OCI-M1 (cell line): ENCODE measurements around the gene GEMIN8.

Experiments used
- DNase-seq: peaks from one replicate; lab custom pipeline; 2025; lab: John Stamatoyannopoulos, UW

The GEMIN8 gene, protein sequence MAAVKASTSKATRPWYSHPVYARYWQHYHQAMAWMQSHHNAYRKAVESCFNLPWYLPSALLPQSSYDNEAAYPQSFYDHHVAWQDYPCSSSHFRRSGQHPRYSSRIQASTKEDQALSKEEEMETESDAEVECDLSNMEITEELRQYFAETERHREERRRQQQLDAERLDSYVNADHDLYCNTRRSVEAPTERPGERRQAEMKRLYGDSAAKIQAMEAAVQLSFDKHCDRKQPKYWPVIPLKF

DNA sequence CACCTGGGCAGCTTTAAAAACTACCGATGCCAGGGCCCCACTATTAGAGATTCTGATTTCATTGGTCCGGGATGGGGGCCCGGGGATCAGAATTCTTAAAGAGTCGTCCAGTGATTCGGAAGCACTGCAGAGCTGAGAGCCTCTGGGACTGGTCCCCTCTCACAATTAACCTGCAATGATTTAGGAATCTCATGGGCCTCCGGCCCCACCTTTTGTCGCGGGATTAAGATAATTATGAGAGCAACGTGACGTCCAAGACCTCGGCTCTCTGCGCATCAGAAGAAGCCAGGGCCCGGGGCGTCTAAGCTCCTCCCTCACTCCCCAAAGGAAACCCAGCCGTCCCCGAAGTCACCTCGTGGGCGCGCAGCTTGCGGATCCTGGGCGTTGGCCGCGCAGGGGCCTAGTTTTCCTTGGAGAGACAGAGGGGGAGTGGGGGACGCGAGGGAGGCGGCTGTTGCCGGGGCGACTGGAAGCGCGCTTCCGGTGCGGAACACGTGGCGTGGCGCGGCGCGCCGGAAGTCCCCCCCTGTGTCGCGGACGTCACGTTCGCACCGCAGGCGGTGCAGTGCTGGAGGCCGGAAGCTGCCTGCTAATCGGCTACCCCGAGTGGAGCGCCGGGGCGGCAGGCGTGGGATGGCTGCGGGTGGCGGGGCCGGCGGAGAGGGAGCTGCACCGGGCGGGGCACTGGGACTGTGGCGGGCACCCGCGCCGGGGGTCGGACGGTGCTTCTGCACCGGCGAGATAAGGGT is at the start of gene GEMIN8:
TSS of gene GEMIN8 (minus strand) at position 468 of the 749 bp plus-strand sequence. CDS start 8,414 bp downstream, outside the sequence.
- peak; percentile 86 for DNase-seq

DNA sequence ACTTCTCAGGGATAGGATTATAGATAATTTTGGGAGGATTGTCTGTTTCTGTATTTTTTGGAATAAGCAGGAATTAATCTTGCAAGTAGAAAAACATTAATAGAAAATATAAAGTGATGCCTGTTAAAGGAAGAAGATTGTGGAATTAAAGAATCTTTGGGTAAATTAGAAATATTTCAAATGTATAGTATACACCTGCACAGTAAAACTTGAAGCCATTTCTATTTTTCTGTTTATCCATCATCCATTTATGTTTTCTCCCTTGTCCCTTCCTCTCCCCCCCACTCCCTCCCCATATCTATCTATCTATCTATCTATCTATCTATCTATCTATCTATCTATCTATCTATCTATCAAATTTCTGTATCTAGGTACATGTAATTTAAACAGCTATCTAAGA is 46.9 kb upstream of the GEMIN8 start:
- DNase-seq: no peak

DNA sequence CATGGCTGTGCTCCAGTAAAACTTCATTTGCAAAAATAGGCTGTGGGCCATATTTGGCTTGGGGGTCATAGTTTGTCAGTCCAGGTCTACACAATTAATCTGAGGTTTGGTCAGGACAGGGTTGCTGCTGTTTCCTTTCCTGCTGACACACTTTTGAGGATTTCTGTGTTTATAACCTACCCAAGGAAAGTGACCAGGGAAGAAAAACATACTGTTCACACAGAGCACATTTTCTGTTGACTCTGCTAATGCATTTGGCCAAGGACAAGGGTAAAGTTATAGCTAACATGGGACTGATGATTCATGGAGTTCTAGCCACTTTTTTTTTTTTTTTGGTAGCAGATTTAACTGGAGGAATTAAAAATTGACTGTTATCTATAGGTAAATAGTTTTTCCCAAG is 43.9 kb upstream of the GEMIN8 start:
- DNase-seq: no peak

DNA sequence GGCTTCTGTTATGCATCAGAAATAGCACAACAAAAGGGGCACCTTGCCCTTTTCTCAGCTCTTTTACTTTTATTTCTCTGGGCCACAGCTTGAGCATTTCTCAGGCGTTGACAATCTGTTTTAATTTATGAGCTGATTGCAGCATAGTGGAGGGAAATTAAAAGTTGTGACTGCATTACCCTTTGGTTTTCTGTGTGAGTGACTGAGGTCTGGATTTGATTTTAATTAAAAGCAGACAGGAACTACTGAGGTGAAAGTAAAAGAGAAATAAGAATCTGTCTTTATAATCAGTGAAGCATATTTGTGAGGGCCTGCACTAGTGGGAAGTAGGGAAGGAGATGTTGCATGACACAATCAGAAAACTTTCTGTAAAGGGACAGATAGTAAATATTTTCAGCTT is 43.4 kb upstream of the GEMIN8 start:
- DNase-seq: peak; percentile 2

DNA sequence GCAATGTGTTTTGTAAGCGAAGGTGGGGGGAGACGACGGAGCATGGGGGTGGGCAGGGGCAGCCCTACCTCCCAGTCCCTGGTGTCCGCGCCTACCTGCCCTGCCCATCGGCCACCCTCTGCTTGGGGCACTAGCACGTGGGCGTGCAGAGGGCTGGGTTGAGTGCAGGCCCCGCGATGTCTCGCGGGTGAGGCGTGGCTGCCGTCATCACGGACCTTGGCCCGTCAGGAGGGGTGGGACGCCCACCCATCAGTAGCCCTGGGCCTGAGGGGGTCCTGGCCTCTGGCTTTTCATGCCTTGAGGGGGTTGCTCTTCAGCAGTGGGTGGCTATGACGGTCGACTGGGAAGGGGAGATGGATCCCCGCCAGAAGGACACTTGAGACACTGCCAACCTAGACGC is 36.1 kb upstream of the GEMIN8 start:
- DNase-seq: no peak

DNA sequence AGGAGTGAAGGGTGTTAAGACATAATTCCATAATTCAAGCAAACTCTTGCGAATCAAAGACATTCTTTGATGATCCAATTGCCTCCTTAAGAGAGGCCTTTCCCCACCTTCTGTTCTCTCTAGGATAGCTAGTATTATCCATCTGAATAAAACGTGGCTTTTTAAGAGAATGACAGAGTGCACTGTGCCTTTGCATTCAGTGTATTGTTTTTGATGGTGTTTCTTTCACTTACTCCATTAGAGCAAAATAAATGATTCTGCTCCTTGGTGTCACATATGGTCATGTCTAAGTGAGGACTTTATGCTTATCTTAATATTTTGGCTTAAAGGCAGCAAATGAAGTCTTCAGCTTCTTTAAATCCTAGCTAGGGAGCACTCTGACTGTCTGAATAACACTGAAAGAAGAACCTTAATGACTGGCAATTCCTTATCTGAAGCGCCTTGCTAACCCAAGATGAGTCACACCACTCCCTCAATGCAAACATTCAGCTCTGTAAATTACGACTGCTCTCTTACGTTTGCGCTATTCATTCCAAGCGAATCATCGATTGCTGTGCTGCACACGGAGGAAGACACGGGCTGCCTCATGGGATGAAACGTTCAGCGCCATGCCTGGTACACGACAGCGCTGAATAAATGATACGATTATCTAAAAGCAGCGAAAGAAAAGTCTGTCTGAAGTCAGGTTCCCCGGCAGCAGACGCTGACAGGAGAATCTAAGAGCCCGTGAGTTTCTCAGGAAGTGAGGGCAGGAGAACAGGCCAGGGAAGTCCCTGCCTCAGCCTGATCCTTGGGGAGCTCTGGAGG is 35.1 kb upstream of the GEMIN8 start:
- DNase-seq: peak; percentile 90

DNA sequence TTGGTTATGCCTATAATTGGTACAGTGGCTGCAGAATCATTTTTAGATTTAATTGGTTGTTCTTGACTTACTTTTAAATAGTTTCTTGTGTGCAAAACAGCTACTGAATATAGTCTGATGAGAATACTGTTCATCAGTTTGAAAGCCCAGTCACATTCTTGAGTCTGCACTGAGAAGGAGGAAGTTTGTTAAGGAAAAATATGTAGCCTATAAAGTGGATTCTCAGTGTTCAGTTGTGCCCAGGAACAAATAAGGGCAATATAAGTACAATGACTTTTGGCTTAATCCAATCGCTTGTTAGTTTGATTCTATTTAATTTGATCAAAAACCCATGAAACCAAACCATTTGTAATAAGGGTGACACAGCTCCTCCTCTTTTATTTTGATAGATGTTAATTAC is 32.8 kb upstream of the GEMIN8 start:
- no peak for DNase-seq

DNA sequence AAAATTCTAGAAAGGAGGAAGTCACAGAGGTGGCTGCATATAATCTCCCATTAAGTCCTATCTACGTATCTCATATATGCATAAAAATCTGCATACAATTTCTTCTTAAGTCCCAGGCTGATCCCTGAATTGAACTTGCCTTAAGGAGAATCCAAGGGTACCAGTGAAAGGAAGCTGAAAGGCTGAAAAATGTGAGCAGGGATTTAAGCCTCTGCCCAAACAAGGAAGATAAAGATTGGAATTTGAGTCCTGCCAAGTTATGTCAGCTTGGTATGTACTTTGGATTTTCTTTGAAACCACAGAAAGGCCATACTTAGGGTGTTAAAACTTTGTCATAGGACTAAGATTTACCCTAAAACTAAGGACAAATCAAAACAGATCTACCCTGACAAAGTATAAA is 26.5 kb upstream of the GEMIN8 start:
- no peak for DNase-seq

DNA sequence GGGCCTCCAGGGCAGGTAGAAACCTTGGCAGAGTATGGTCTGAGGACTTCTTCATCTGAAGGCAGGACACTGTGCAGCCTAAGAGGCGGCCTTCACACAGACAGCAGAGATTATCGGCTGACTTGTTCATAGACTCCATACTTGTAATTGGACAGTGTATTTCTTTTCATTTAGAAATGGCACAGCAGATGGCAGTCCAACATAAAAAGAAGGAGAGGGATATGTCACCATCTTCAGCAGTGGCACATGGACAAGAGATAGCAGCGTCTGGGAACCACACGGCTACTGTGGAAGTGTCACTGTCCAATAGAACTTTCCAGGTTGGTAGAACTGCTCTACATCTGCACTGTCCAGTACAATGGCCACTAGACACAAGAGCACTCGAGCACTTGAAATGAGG is 21.7 kb upstream of the GEMIN8 start:
- DNase-seq: peak; percentile 54

DNA sequence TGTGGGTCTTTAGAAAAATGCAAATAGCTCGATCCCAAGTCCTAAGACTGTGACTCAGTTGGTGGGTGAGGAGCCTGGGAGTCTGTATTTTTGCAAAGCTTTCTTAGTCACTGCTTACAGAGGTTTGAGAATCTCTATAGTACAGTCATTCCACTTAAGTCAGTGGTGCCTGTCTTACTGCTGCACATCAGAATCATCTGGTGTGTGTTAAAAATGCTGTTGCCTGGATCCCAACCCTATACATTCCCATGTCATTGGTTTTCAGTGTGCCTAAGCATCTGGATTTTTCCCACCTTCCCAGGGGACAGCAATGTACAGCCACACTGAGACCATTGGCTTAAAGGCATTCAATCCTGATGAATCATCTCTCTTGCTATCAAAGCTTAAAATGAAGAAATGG is 21.0 kb upstream of the GEMIN8 start:
- DNase-seq: no peak

DNA sequence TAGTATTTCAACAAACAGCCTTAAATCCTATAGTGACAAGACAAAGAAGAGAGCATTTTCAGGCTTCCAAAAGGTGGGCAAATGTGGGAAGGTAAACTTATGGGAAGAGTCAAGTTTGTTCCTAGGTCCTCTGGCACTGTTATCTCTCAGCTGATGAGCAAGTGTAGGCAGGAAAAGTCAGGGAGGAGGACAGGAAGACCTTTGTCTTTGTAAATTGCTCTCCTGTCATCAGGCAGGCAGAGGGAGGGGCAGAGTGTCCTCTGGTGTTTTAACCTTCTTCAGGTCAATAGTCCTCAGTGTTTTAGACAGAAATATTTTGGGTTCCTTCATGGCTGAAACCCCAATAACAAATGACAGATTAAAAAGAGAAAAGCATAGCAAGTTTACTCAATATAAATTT is 13.5 kb upstream of the GEMIN8 start:
- no peak for DNase-seq

DNA sequence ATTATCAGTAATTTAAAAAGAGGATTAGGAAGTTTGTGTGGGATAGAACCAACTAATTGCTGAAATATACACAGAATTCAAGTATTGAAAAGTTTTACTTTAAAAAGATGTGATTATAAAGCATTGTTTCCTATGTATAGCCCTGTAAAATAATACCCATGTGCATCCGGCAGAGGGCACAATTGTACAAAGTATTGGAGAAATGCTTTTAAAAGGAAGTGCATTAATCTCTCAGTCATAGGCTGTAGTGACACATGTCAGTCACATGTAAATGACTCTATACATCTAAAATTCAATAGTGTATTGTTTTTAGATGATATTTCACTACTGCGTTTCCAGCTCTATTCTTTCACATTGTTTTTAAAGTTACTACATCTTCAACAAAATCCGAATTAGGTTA is 9.7 kb upstream of the GEMIN8 start:
- peak; percentile 68 for DNase-seq

DNA sequence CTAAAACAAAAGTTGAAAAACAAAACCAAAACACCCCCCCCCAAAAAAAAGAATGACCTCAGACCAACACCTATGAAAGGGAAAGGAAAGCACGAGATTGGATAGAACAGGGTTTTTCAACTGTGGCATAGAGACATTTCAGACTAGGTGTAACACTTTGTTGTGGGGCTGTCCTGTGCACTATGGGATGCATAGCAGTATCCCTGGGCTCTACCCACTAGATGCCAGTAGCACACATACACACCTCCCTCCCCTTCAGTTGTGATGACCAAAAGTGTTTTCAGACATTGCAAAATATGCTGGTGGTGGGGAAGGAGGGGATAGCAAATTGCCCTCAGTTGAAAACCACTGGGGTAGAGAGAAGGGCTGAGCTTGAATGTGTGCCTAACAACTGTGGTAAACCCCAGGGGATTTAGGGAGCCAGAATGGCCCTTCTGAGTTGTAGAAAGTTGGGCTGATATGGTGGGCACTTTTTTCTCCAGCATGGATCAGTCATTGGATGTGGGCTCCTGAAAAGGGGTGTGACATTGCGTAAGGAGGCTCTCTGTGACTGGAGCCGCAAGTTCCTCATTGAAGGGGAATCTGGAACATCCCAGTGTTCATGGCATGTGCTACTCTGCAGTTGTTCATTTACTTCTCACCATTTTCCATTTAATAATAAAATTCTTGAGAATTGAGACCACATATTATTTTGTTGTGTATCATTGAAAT is 8.8 kb upstream of the GEMIN8 start:
- DNase-seq: peak; percentile 13

DNA sequence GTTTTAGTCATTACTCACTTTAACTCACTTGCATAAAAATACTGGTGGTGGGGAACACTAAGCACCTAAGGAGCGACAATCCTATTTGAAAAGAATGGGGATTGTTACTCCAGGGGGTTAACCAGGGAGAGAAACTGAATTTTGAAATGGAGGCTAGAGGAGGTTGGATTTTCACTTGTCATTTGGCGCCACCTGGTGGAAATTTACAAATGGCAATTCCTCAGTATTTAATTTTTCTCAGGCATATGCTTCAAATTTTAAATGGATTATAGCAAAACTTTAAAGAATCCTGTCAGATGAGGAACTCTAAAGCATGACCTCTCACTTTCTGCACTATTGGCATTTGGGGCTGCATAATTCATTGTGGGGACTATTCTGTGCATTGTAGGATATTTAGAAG is 2.7 kb upstream of the GEMIN8 start:
- DNase-seq: peak; percentile 69

DNA sequence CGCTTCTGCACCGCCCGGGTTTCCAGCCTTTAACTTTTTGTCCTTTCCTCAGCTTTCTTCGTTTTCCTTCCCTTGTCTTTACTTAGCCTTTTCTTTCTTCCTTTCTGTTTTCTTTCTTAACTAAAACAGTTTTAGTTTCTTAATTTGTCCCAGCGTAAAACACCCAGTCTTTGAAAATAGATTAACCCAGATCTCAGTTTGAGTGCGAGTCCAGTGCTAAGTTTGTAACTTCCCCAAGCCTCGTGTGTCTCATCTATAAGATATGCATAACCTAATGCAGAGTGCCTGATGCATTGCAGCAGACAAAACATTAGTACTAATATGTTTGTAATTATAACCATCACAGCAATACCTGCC is 460 bp upstream of the GEMIN8 start:
- DNase-seq: no peak

DNA sequence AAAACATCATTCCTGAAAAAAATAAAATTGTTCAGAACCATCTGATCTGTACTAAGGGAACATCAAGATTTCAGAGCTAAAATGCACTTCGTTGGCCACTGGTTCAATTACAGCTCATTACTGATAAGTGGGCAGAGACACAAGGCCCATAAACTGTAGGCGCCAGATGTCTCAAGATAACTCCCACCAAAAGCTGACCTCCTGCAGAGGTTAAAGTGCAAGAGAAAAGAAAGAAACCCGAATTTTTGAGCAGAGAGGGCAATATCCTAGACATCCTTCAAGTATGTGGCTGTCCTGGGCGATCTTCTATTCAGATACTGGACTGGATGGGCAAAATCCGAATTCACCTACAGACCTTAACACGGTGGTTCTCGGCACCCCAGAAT is 660 bp downstream of the GEMIN8 start:
- DNase-seq: peak; percentile 65

DNA sequence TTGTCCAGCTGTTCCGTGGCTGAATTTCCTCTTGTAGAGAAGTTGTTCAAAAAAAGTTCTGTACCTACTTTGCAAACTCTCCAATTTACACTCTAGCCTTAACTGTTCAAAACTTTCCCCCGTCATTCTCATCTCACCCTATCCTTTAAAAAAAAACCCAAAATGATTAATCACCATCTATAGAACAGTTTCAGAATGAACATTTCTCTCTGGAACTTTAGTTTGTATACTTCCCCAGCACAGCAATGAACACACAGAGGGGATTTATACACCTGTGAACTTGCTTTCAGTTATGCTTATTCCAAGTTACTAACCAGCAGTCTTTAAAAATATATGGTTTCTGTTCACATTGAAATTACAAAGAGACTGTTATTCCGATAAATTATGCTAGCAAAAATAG is 1.2 kb downstream of the GEMIN8 start:
- peak; percentile 21 for DNase-seq

DNA sequence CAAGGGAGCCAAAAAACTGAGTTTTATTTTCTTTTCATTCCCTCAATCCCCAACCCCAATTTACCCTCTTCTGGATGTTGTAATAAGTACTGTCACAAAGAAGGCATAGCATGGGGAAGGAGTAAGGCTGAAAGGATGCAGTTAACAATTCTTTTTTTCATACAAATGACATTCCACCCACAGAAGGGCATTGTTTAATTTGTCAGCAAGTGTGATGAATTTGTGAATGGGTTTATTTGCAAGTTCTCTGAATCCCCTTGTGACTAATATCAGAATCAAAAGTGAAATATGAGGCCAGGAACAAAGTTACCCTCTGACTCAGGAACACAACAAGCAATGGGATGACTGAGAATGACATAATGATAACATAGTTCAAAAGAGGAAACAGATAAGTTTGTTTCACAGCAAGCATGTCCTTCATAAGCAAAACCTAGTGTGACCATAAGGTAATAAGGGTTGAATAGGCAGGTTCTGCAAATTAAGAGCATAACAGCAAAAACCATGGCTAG is 2.1 kb downstream of the GEMIN8 start:
- DNase-seq: peak; percentile 55

DNA sequence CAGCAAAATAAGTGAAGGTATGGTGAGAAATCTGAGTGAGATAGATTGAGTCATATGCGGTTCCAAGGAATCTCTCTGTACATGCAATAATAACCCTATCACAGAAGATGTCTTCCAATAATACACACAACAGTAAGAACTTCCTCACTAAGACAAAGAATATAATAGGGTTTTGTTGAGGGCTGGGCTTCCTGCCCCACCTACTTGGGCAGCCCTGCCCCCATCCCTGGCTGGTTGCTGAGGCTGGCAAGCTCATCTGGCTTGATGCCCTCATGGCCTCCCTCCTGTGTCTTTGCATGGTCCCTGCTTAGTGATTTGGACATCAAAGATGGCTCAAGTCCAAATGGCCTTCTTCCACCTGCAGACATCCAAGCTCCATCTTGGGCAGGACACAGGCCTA is 2.7 kb downstream of the GEMIN8 start:
- no peak for DNase-seq

DNA sequence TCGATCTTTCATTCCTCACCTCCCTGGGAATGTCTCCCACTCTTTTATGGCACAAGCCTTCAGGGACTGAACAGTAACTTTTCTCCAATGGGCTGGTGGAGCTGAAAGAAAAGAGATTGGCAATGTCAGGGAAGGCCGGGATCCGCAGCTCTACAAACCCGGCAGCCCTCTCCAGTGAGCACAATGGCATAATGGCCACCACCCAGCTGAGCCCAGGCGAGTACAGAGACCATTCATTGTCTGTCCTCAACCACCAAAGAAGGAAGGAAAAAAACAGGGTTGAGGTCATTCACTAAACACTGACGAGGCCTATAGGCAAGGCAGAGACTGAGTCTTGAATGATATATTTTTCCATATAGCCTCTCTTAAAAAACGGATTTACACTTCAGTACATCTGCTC is 3.6 kb downstream of the GEMIN8 start:
- DNase-seq: no peak

DNA sequence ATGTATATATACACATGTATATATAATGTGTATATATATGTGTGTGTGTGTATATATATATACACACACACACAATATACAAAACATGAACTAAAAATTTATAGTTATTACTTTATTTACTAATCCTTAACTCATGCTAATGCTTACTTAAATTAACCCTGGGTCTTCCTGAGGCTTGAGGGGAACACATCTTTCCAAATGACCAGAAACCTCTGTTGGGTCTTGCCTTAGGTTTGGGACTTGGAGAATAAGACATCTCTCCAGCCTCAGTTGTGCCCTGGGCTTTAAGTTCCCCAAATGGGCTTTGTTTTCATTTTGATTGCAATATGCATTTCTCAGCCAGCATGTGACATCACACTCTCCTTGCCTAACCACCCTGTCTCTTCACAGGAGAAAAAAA is 7.7 kb downstream of the GEMIN8 start:
- DNase-seq: no peak

DNA sequence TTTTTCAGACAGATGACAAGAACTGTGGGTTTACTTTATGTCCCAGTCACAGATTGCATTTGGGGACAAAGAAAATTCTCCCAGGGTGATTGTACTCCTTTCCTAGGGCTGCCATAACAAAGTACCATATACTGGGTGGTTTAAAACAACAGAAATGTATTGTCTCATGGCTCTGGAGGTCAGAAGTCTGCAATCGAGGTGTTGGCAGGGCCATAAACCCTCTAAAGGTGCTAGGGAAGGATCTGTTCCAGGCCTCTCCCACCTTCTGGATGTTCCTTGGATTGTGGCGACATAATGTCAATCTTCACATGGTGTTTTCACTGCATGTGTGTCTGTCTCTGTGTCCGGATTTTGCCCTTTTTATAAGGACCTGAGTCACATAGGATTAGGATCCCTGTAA is 12.3 kb downstream of the GEMIN8 start:
- DNase-seq: no peak
